ENCODE results near the gene RIPPLY2.

The RIPPLY2 gene

GRCh38 chr6:83824388-83824801, 28.8 kb upstream of the RIPPLY2 start:
- H3K4ac ChIP-seq (ENCODE audit: low read depth, low read length): no peak overlapping the region
- no peak overlapping the region for H2AK5ac ChIP-seq (ENCODE audit: low read length)
- H2BK120ac ChIP-seq (ENCODE audit: insufficient read depth, low read length, poor library complexity): no peak overlapping the region
- no CpG with 5 or more reads among the region's 3 CpGs for WGBS (ENCODE audit: extremely low coverage, insufficient coverage, insufficient read length)
- H3K79me2 ChIP-seq (ENCODE audit: control insufficient read depth, insufficient read depth, low read length, poor library complexity): no peaks in the 10 kb centered on the region
- no peak overlapping the region for H3K14ac ChIP-seq (ENCODE audit: low read length)
- no peaks in the 10 kb centered on the region for H3K79me1 ChIP-seq (ENCODE audit: low read length)
- H4K8ac ChIP-seq (ENCODE audit: low read depth, low read length): no peak overlapping the region
- H3K18ac ChIP-seq (ENCODE audit: low read length): no peak overlapping the region
- H2BK5ac ChIP-seq (ENCODE audit: low read depth, low read length, poor library complexity): no peak overlapping the region
- H3K9ac ChIP-seq (ENCODE audit: low read length): no peak overlapping the region
- H3K23ac ChIP-seq (ENCODE audit: low read length): no peak overlapping the region
- no peak overlapping the region for H4K91ac ChIP-seq (ENCODE audit: low read depth, low read length)
- H3K27me3 ChIP-seq (ENCODE audit: insufficient read depth, low read length): no peaks in the 10 kb centered on the region
- no peaks in the 10 kb centered on the region for H3K9me3 ChIP-seq (ENCODE audit: insufficient read depth, low read depth, low read length)
- H4K12ac ChIP-seq (ENCODE audit: low read depth, low read length): no peak overlapping the region
- no peaks in the 10 kb centered on the region for H3K36me3 ChIP-seq (ENCODE audit: control insufficient read depth in 1 of 2, insufficient read depth in 2 of 2, low read length in 2 of 2)
- H3K4me3 ChIP-seq (ENCODE audit: low read depth, low read length): no peak overlapping the region
- no peak for DNase-seq
- H2BK12ac ChIP-seq (ENCODE audit: low read length): no peak overlapping the region
- no peak overlapping the region for H3K27ac ChIP-seq (ENCODE audit: low read depth, low read length)
- H3K4me2 ChIP-seq (ENCODE audit: low read length): no peak overlapping the region
- no peak overlapping the region for H2AFZ ChIP-seq (ENCODE audit: insufficient read depth, low read length, poor library complexity)
- no peaks in the 10 kb centered on the region for H3K4me1 ChIP-seq (ENCODE audit: control insufficient read depth in 1 of 2, insufficient read depth in 2 of 2, low read length in 2 of 2)

GRCh38 chr6:83824831-83825230, 28.3 kb upstream of the RIPPLY2 start:
- no CpG with 5 or more reads among the region's 2 CpGs for WGBS (ENCODE audit: extremely low coverage, insufficient coverage, insufficient read length)
- H4K8ac ChIP-seq (ENCODE audit: low read depth, low read length): no peak overlapping the region
- no peak overlapping the region for H3K4ac ChIP-seq (ENCODE audit: low read depth, low read length)
- H3K36me3 ChIP-seq (ENCODE audit: control insufficient read depth in 1 of 2, insufficient read depth in 2 of 2, low read length in 2 of 2): no peaks in the 10 kb centered on the region
- no peak overlapping the region for H2BK12ac ChIP-seq (ENCODE audit: low read length)
- H2BK120ac ChIP-seq (ENCODE audit: insufficient read depth, low read length, poor library complexity): no peak overlapping the region
- H4K12ac ChIP-seq (ENCODE audit: low read depth, low read length): no peak overlapping the region
- H3K14ac ChIP-seq (ENCODE audit: low read length): no peak overlapping the region
- no peak overlapping the region for H3K9ac ChIP-seq (ENCODE audit: low read length)
- H2AK5ac ChIP-seq (ENCODE audit: low read length): no peak overlapping the region
- H3K4me1 ChIP-seq (ENCODE audit: control insufficient read depth in 1 of 2, insufficient read depth in 2 of 2, low read length in 2 of 2): no peaks in the 10 kb centered on the region
- no peak overlapping the region for H2AFZ ChIP-seq (ENCODE audit: insufficient read depth, low read length, poor library complexity)
- H2BK5ac ChIP-seq (ENCODE audit: low read depth, low read length, poor library complexity): no peak overlapping the region
- no peaks in the 10 kb centered on the region for H3K9me3 ChIP-seq (ENCODE audit: insufficient read depth, low read depth, low read length)
- H3K18ac ChIP-seq (ENCODE audit: low read length): no peak overlapping the region
- DNase-seq: no peak
- no peaks in the 10 kb centered on the region for H3K79me1 ChIP-seq (ENCODE audit: low read length)
- H4K91ac ChIP-seq (ENCODE audit: low read depth, low read length): no peak overlapping the region
- no peak overlapping the region for H3K27ac ChIP-seq (ENCODE audit: low read depth, low read length)
- no peak overlapping the region for H3K4me2 ChIP-seq (ENCODE audit: low read length)
- H3K23ac ChIP-seq (ENCODE audit: low read length): no peak overlapping the region
- no peaks in the 10 kb centered on the region for H3K27me3 ChIP-seq (ENCODE audit: insufficient read depth, low read length)
- H3K4me3 ChIP-seq (ENCODE audit: low read depth, low read length): no peak overlapping the region
- H3K79me2 ChIP-seq (ENCODE audit: control insufficient read depth, insufficient read depth, low read length, poor library complexity): no peaks in the 10 kb centered on the region

GRCh38 chr6:83827050-83827449, 26.1 kb upstream of the RIPPLY2 start:
- H3K4ac ChIP-seq (ENCODE audit: low read depth, low read length): no peak overlapping the region
- no peak overlapping the region for H3K4me3 ChIP-seq (ENCODE audit: low read depth, low read length)
- H4K91ac ChIP-seq (ENCODE audit: low read depth, low read length): no peak overlapping the region
- H3K14ac ChIP-seq (ENCODE audit: low read length): no peak overlapping the region
- no peaks in the 10 kb centered on the region for H3K9me3 ChIP-seq (ENCODE audit: insufficient read depth, low read depth, low read length)
- no peak overlapping the region for H3K23ac ChIP-seq (ENCODE audit: low read length)
- no peak overlapping the region for H2BK5ac ChIP-seq (ENCODE audit: low read depth, low read length, poor library complexity)
- H2AK5ac ChIP-seq (ENCODE audit: low read length): no peak overlapping the region
- no peaks in the 10 kb centered on the region for H3K36me3 ChIP-seq (ENCODE audit: control insufficient read depth in 1 of 2, insufficient read depth in 2 of 2, low read length in 2 of 2)
- H3K18ac ChIP-seq (ENCODE audit: low read length): no peak overlapping the region
- H3K27me3 ChIP-seq (ENCODE audit: insufficient read depth, low read length): no peaks in the 10 kb centered on the region
- DNase-seq: no peak
- H2BK12ac ChIP-seq (ENCODE audit: low read length): no peak overlapping the region
- no CpG with 5 or more reads among the region's 2 CpGs for WGBS (ENCODE audit: extremely low coverage, insufficient coverage, insufficient read length)
- H3K27ac ChIP-seq (ENCODE audit: low read depth, low read length): no peak overlapping the region
- H3K79me1 ChIP-seq (ENCODE audit: low read length): no peaks in the 10 kb centered on the region
- H4K12ac ChIP-seq (ENCODE audit: low read depth, low read length): no peak overlapping the region
- no peaks in the 10 kb centered on the region for H3K4me1 ChIP-seq (ENCODE audit: control insufficient read depth in 1 of 2, insufficient read depth in 2 of 2, low read length in 2 of 2)
- no peak overlapping the region for H3K4me2 ChIP-seq (ENCODE audit: low read length)
- H4K8ac ChIP-seq (ENCODE audit: low read depth, low read length): no peak overlapping the region
- no peak overlapping the region for H2BK120ac ChIP-seq (ENCODE audit: insufficient read depth, low read length, poor library complexity)
- no peak overlapping the region for H2AFZ ChIP-seq (ENCODE audit: insufficient read depth, low read length, poor library complexity)
- H3K9ac ChIP-seq (ENCODE audit: low read length): no peak overlapping the region
- H3K79me2 ChIP-seq (ENCODE audit: control insufficient read depth, insufficient read depth, low read length, poor library complexity): no peaks in the 10 kb centered on the region

- Histone ChIP-seq H3K4me1 (ENCODE audit: control insufficient read depth in 1 of 2, insufficient read depth in 2 of 2, low read length in 2 of 2) (no peaks in the 10 kb centered on the region), H3K79me1 (ENCODE audit: low read length) (no peaks in the 10 kb centered on the region), H3K9ac (ENCODE audit: low read length) (no peak overlapping the region), H3K18ac (ENCODE audit: low read length) (no peak overlapping the region), H3K23ac (ENCODE audit: low read length) (no peak overlapping the region), H3K27me3 (ENCODE audit: insufficient read depth, low read length) (no peaks in the 10 kb centered on the region), H2BK120ac (ENCODE audit: insufficient read depth, low read length, poor library complexity) (no peak overlapping the region), H3K36me3 (ENCODE audit: control insufficient read depth in 1 of 2, insufficient read depth in 2 of 2, low read length in 2 of 2) (no peaks in the 10 kb centered on the region), H2BK5ac (ENCODE audit: low read depth, low read length, poor library complexity) (no peak overlapping the region), H2BK12ac (ENCODE audit: low read length) (no peak overlapping the region), H3K27ac (ENCODE audit: low read depth, low read length) (no peak overlapping the region), H3K9me3 (ENCODE audit: insufficient read depth, low read depth, low read length) (peaks cover 2% of the 10 kb centered on the region), H3K4me2 (ENCODE audit: low read length) (no peak overlapping the region), H3K14ac (ENCODE audit: low read length) (no peak overlapping the region), H3K4me3 (ENCODE audit: low read depth, low read length) (no peak overlapping the region), H4K8ac (ENCODE audit: low read depth, low read length) (no peak overlapping the region), H3K4ac (ENCODE audit: low read depth, low read length) (no peak overlapping the region), H4K91ac (ENCODE audit: low read depth, low read length) (no peak overlapping the region), H3K79me2 (ENCODE audit: control insufficient read depth, insufficient read depth, low read length, poor library complexity) (no peaks in the 10 kb centered on the region), H4K12ac (ENCODE audit: low read depth, low read length) (no peak overlapping the region), H2AK5ac (ENCODE audit: low read length) (no peak overlapping the region), H2AFZ (ENCODE audit: insufficient read depth, low read length, poor library complexity) (no peak overlapping the region)
- DNase-seq: no peak
- WGBS (ENCODE audit: extremely low coverage, insufficient coverage, insufficient read length): no CpG with 5 or more reads among the region's 6 CpGs
These were observed 14.4 kb upstream of the RIPPLY2 start for GRCh38 chr6:83838727-83839126.

All from trophoblast cell (in vitro differentiated cells and primary cell).